Measurements from ENCODE around the gene PEAK1. TPM values are rescaled to one million over a fixed set of nuclear protein-coding genes. Genes with fewer than 3 reads are reported as not detected.

The PEAK1 gene
- total and polyA plus RNA-seq, 9 of the 15 experiments (the other 6 are each of a cell fraction or from before 2014, with no cell fraction given): 0.99 to 22.4 (median 10.8) TPM

DNA sequence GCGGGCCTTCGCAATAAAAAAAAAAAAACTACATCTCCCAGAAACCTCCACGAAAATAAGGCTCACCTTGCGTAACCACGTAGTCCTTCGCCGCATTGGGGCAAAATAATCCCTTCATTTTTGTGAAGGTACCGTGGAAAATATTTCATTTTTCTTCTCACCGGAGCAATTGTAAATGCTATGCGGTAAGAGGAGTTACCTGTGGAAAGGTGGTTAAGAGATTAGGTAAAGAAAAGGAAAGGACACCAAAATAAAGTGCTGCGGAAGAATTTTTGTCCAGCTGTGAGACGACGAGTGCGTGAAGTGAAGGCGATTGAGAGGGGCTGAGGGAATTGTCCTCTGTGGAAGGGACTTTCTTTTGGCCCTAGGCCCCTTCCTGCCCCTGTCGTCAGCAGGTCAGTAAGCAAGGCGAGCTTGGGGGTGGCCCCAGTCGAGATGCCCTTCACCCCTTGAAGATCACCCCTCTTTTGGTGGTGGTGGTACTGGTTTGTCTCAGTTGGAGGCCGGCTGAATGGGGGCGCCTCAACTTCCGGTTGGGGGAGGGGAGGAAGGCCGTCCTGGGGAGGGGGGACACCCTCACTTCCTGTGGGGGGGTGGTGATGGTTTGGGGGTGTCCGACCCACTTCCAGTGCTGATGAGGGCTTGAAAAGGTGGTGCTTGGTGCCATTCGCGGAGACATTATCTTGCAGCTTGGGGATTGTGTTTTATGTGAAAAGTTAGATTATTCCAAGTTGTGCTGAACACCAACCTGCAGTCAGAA lies 886 bp upstream of the PEAK1 start, which contains the start of gene HMG20A (continued):
- TF ChIP-seq, protein P1, sequence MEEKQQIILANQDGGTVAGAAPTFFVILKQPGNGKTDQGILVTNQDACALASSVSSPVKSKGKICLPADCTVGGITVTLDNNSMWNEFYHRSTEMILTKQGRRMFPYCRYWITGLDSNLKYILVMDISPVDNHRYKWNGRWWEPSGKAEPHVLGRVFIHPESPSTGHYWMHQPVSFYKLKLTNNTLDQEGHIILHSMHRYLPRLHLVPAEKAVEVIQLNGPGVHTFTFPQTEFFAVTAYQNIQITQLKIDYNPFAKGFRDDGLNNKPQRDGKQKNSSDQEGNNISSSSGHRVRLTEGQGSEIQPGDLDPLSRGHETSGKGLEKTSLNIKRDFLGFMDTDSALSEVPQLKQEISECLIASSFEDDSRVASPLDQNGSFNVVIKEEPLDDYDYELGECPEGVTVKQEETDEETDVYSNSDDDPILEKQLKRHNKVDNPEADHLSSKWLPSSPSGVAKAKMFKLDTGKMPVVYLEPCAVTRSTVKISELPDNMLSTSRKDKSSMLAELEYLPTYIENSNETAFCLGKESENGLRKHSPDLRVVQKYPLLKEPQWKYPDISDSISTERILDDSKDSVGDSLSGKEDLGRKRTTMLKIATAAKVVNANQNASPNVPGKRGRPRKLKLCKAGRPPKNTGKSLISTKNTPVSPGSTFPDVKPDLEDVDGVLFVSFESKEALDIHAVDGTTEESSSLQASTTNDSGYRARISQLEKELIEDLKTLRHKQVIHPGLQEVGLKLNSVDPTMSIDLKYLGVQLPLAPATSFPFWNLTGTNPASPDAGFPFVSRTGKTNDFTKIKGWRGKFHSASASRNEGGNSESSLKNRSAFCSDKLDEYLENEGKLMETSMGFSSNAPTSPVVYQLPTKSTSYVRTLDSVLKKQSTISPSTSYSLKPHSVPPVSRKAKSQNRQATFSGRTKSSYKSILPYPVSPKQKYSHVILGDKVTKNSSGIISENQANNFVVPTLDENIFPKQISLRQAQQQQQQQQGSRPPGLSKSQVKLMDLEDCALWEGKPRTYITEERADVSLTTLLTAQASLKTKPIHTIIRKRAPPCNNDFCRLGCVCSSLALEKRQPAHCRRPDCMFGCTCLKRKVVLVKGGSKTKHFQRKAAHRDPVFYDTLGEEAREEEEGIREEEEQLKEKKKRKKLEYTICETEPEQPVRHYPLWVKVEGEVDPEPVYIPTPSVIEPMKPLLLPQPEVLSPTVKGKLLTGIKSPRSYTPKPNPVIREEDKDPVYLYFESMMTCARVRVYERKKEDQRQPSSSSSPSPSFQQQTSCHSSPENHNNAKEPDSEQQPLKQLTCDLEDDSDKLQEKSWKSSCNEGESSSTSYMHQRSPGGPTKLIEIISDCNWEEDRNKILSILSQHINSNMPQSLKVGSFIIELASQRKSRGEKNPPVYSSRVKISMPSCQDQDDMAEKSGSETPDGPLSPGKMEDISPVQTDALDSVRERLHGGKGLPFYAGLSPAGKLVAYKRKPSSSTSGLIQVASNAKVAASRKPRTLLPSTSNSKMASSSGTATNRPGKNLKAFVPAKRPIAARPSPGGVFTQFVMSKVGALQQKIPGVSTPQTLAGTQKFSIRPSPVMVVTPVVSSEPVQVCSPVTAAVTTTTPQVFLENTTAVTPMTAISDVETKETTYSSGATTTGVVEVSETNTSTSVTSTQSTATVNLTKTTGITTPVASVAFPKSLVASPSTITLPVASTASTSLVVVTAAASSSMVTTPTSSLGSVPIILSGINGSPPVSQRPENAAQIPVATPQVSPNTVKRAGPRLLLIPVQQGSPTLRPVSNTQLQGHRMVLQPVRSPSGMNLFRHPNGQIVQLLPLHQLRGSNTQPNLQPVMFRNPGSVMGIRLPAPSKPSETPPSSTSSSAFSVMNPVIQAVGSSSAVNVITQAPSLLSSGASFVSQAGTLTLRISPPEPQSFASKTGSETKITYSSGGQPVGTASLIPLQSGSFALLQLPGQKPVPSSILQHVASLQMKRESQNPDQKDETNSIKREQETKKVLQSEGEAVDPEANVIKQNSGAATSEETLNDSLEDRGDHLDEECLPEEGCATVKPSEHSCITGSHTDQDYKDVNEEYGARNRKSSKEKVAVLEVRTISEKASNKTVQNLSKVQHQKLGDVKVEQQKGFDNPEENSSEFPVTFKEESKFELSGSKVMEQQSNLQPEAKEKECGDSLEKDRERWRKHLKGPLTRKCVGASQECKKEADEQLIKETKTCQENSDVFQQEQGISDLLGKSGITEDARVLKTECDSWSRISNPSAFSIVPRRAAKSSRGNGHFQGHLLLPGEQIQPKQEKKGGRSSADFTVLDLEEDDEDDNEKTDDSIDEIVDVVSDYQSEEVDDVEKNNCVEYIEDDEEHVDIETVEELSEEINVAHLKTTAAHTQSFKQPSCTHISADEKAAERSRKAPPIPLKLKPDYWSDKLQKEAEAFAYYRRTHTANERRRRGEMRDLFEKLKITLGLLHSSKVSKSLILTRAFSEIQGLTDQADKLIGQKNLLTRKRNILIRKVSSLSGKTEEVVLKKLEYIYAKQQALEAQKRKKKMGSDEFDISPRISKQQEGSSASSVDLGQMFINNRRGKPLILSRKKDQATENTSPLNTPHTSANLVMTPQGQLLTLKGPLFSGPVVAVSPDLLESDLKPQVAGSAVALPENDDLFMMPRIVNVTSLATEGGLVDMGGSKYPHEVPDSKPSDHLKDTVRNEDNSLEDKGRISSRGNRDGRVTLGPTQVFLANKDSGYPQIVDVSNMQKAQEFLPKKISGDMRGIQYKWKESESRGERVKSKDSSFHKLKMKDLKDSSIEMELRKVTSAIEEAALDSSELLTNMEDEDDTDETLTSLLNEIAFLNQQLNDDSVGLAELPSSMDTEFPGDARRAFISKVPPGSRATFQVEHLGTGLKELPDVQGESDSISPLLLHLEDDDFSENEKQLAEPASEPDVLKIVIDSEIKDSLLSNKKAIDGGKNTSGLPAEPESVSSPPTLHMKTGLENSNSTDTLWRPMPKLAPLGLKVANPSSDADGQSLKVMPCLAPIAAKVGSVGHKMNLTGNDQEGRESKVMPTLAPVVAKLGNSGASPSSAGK (IDR thresholded peaks at IDR 0.05): peak; percentile 36; the same call in 1 of the 2 replicates
- TF ChIP-seq PURB (CRISPR knock-in tag; IDR thresholded peaks at IDR 0.05; ENCODE audit: low read depth): no peak
- TF ChIP-seq ZNF707 (CRISPR knock-in tag; conservative IDR thresholded peaks at IDR 0.05): no peak
- TF ChIP-seq TBP (optimal IDR thresholded peaks at IDR 0.05; ENCODE audit: low read depth, low read length): peak; percentile 70
- TF ChIP-seq ZNF384 (IDR thresholded peaks at IDR 0.05; ENCODE audit: low read depth, low read length): no peak
- peak; percentile 38; the same call in 1 of the 2 replicates for TF ChIP-seq ATF1 (CRISPR knock-in tag; IDR thresholded peaks at IDR 0.05)
- TF ChIP-seq ATF1 (tag; IDR thresholded peaks at IDR 0.05): peak; percentile 98
- peak; percentile 81 for TF ChIP-seq CREM (IDR thresholded peaks at IDR 0.05; ENCODE audit: low read depth)
- TF ChIP-seq ZFP1 (CRISPR knock-in tag; IDR thresholded peaks at IDR 0.05): no peak
- peak; percentile 83 for TF ChIP-seq ZFX (CRISPR knock-in tag; IDR thresholded peaks at IDR 0.05)
- TF ChIP-seq, protein P2, sequence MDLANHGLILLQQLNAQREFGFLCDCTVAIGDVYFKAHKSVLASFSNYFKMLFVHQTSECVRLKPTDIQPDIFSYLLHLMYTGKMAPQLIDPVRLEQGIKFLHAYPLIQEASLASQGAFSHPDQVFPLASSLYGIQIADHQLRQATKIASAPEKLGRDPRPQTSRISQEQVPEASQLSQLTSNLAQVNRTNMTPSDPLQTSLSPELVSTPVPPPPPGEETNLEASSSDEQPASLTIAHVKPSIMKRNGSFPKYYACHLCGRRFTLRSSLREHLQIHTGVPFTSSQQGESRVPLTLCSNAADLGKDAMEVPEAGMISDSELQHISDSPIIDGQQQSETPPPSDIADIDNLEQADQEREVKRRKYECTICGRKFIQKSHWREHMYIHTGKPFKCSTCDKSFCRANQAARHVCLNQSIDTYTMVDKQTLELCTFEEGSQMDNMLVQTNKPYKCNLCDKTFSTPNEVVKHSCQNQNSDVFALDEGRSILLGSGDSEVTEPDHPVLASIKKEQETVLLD (IDR thresholded peaks at IDR 0.05): peak; percentile 97
- TF ChIP-seq ATF7 (IDR thresholded peaks at IDR 0.05): peak; percentile 88
- TF ChIP-seq, protein P3, sequence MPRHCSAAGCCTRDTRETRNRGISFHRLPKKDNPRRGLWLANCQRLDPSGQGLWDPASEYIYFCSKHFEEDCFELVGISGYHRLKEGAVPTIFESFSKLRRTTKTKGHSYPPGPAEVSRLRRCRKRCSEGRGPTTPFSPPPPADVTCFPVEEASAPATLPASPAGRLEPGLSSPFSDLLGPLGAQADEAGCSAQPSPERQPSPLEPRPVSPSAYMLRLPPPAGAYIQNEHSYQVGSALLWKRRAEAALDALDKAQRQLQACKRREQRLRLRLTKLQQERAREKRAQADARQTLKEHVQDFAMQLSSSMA (CRISPR knock-in tag; IDR thresholded peaks at IDR 0.05): no peak
- TF ChIP-seq ZZZ3 (IDR thresholded peaks at IDR 0.05): peak; percentile 81

All from K562 (cell line).